ENCODE results near the gene LRP1.

DNA sequence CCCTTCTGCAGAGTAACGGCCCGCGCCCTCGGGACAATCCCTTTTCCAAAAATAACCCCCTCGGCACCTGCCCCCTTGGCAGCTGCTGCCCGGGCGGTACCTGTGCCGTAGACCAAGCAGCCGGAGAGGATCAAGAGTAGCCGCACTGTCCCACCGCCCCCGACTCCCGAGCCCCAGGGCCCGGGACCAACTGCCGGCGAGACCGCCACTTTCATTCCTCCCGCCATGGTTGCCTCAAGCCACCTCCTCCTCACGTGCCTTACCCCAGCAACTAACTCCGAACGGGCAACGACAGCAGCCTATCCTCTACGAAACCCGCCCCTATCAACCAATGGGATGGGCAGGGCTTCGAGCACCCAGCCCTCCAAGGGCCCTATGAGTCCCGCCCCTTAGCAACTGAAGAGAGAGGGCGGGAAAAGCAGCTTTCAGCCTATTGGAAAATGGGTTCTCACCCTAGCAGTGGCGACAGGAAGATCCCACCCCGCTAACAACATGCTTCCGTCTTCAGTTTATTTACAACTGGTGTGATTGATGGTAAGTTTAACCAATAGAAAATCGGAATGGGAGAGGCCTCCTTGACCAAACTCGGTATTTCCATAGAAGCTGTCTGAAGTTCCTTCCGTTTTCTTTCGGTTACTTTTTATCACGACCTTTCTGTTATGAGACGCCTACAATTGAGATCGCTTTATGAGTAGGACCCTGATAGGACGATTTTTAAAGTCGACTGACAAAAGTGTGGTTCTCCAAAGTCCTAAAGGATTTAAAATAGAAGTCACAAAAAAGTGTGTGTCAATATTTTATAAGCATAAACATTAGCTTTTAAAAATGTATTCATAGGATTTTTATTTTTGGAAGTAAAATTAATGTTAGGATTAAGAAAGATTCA, 49.5 kb upstream of the LRP1 start, which contains the start of gene NEMP1:
- TF ChIP-seq, protein P1, sequence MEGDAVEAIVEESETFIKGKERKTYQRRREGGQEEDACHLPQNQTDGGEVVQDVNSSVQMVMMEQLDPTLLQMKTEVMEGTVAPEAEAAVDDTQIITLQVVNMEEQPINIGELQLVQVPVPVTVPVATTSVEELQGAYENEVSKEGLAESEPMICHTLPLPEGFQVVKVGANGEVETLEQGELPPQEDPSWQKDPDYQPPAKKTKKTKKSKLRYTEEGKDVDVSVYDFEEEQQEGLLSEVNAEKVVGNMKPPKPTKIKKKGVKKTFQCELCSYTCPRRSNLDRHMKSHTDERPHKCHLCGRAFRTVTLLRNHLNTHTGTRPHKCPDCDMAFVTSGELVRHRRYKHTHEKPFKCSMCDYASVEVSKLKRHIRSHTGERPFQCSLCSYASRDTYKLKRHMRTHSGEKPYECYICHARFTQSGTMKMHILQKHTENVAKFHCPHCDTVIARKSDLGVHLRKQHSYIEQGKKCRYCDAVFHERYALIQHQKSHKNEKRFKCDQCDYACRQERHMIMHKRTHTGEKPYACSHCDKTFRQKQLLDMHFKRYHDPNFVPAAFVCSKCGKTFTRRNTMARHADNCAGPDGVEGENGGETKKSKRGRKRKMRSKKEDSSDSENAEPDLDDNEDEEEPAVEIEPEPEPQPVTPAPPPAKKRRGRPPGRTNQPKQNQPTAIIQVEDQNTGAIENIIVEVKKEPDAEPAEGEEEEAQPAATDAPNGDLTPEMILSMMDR (conservative IDR thresholded peaks at IDR 0.05; ENCODE audit: low read length), result no peak
- TF ChIP-seq EZH2phosphoT487 (IDR thresholded peaks at IDR 0.05; ENCODE audit: borderline replicate concordance, low read depth, low read length), result no peak
